GM12878 (cell line): ENCODE results near the gene PLEKHG4B. TPM values are rescaled to one million over a fixed set of nuclear protein-coding genes. Genes with fewer than 3 reads are reported as not detected.

Experiments
- ATAC-seq: fragments of 200-7000 bp; cut with Tn5 transposase; 3 replicates; pipeline ENCODE4 v1.9.1; 2020; ENCODE audit warnings: mild to moderate bottlenecking, moderate library complexity
- BruUV-seq: library from RNA; stranded (reverse); fragments of 400-500 nt; replicated peaks from 2 replicates; lab custom pipeline; 2021; lab: Mats Ljungman, UMichigan
- CTCF ChIA-PET: fragments of 300-600 bp; sonication (Branson Sonifier 250); formaldehyde crosslinking; extraction: SDS; loops from one replicate; lab custom pipeline; 2021; ENCODE audit warnings: inconsistent platforms; lab: Yijun Ruan, JAX
- POLR2A ChIA-PET: fragments of 350-600 bp; formaldehyde crosslinking; extraction: SDS; loops from one replicate; lab custom pipeline; 2021; ENCODE audit warnings: inconsistent platforms; lab: Charles Lee
- RAD21 ChIA-PET: fragments of 300-600 bp; sonication (Branson Sonifier 250); formaldehyde crosslinking; loops from one replicate; lab custom pipeline; 2023; ENCODE audit warnings: antibody characterized with exemption; ENCODE audit not compliant: unreplicated experiment; lab: Charles Lee
- SMC1A ChIA-PET: fragments of 300-600 bp; sonication (Branson Sonifier 250); formaldehyde crosslinking; loops from one replicate; lab custom pipeline; 2023; ENCODE audit not compliant: unreplicated experiment, uncharacterized antibody; lab: Charles Lee
- DNase-seq: peaks from one replicate; pipeline ENCODE4 v3.0.0-alpha.2; 2011; ENCODE audit warnings: low read depth, low spot score
- FAIRE-seq: peaks from 3 replicates; lab custom pipeline; 2011; peaks lifted over from hg19 to GRCh38; lab: Jason Lieb, UNC
- H2AFZ ChIP-seq: 2 replicates; pipeline ENCODE4 v1.6.0; 2011; ENCODE audit warnings: low read depth, low read length, control low read depth; ENCODE audit not compliant: control insufficient read depth
- H3K27ac ChIP-seq: 2 replicates; pipeline ENCODE4 v1.5.1; 2011; ENCODE audit warnings: control low read depth; ENCODE audit not compliant: control insufficient read depth, insufficient read depth
- H3K27me3 ChIP-seq, 2 experiments: replicated peaks in 1 of 2; 2 replicates each; pipeline versions ENCODE4 v1.6.0 to v1.6.1; 2011; ENCODE audit warnings: low read length in 1 of 2; ENCODE audit not compliant: control insufficient read depth in 2 of 2, insufficient read depth in 2 of 2
- H3K36me3 ChIP-seq, 2 experiments: 2 replicates each; pipeline ENCODE4 v1.5.1; 2011; ENCODE audit warnings: low read length in 1 of 2; ENCODE audit not compliant: control insufficient read depth in 2 of 2, insufficient read depth in 2 of 2
- H3K4me1 ChIP-seq: 2 replicates; pipeline ENCODE4 v1.6.1; 2011; ENCODE audit warnings: mild to moderate bottlenecking, low read length, moderate library complexity, mixed read lengths; ENCODE audit not compliant: control insufficient read depth, insufficient read depth
- H3K4me2 ChIP-seq: 2 replicates; pipeline ENCODE4 v1.6.0; 2011; ENCODE audit warnings: control low read depth; ENCODE audit not compliant: control insufficient read depth, insufficient read depth
- H3K4me3 ChIP-seq: fragments of 200-600 bp; sonication (generic); 2 replicates; pipeline ENCODE4 v1.5.1; 2016
- H3K79me2 ChIP-seq: 2 replicates; pipeline ENCODE4 v1.6.0; 2011; ENCODE audit warnings: low read length; ENCODE audit not compliant: control insufficient read depth, insufficient read depth
- H3K9ac ChIP-seq: 2 replicates; pipeline ENCODE4 v1.8.0; 2011; ENCODE audit warnings: low read length, control low read depth, mixed read lengths; ENCODE audit not compliant: control insufficient read depth, insufficient read depth
- H3K9me3 ChIP-seq: replicated peaks from 3 replicates; pipeline ENCODE4 v1.5.1; 2011; ENCODE audit warnings: mild to moderate bottlenecking, low read length; ENCODE audit not compliant: control insufficient read depth, insufficient read depth
- H4K20me1 ChIP-seq: 2 replicates; pipeline ENCODE4 v1.6.0; 2011; ENCODE audit not compliant: control insufficient read depth, insufficient read depth
- CHD4 ChIP-seq: fragments of 200-600 bp; sonication (generic); IDR thresholded peaks from 2 replicates; pipeline ENCODE4 v1.6.1; 2016; ENCODE audit warnings: mild to moderate bottlenecking
- FOXK2 ChIP-seq: fragments of 450-650 bp; IDR thresholded peaks from 2 replicates; pipeline ENCODE4 v1.6.1; 2017; ENCODE audit warnings: mild to moderate bottlenecking, moderate library complexity
- HSF1 ChIP-seq: fragments of 150-350 bp; IDR thresholded peaks from 2 replicates; pipeline ENCODE4 v1.6.1; 2014; ENCODE audit warnings: mild to moderate bottlenecking, low read depth, low read length
- KLF5 ChIP-seq: fragments of 450-650 bp; IDR thresholded peaks from 2 replicates; pipeline ENCODE4 v1.6.1; 2014; ENCODE audit warnings: mild to moderate bottlenecking; ENCODE audit not compliant: partially characterized antibody
- PBX3 ChIP-seq: IDR thresholded peaks from 2 replicates; pipeline ENCODE4 v1.6.1; 2011; ENCODE audit warnings: mild to moderate bottlenecking, low read depth, low read length, moderate library complexity; ENCODE audit not compliant: insufficient replicate concordance
- POLR2AphosphoS2 ChIP-seq: IDR thresholded peaks from 2 replicates; pipeline ENCODE4 v1.6.1; 2011; ENCODE audit warnings: low read depth, mild to moderate bottlenecking, low read length, improper control_type of control experiment, moderate library complexity
- RFX5 ChIP-seq: IDR thresholded peaks from 2 replicates; pipeline ENCODE4 v1.6.1; 2011; ENCODE audit warnings: low read depth, low read length, improper control_type of control experiment
- RUNX3 ChIP-seq: IDR thresholded peaks from 2 replicates; pipeline ENCODE4 v1.6.1; 2012; ENCODE audit warnings: low read length, inconsistent platforms
- SP1 ChIP-seq: IDR thresholded peaks from one replicate; pipeline ENCODE4 v1.6.1; 2011; ENCODE audit warnings: low read depth, low read length
- ZBTB33 ChIP-seq: fragments of 450-650 bp; IDR thresholded peaks from 2 replicates; pipeline ENCODE4 v1.6.1; 2017; ENCODE audit warnings: mild to moderate bottlenecking
- ZBTB40 ChIP-seq: fragments of 450-650 bp; IDR thresholded peaks from 2 replicates; pipeline ENCODE4 v1.6.1; 2016; ENCODE audit warnings: mild to moderate bottlenecking, moderate library complexity, borderline replicate concordance
- ZNF207 ChIP-seq: fragments of 450-650 bp; IDR thresholded peaks from 2 replicates; pipeline ENCODE4 v1.6.1; 2014; ENCODE audit warnings: antibody characterized with exemption, mild to moderate bottlenecking, borderline replicate concordance
- WGBS: methylation state at CpG from one replicate; pipeline ENCODE4 v1.1.6; 2016; ENCODE audit warnings: low lambda C conversion rate; ENCODE audit not compliant: insufficient replicate concordance, insufficient coverage; ENCODE audit errors: missing lambda C conversion rate; 5-methylcytosine and 5-hydroxymethylcytosine counted together
- in situ Hi-C: fragments of 300-500 bp; cut with MboI; formaldehyde crosslinking; loops from 9 replicates; pipeline ENCODE4 v1.14.3; 2018; ENCODE audit warnings: mixed read lengths
- intact Hi-C: fragments of 100-400 bp; cut with micrococcal nuclease; formaldehyde crosslinking; loops from one replicate; pipeline ENCODE4 v1.14.2; 2022; ENCODE audit not compliant: unreplicated experiment
- polyA plus RNA-seq, 11 experiments: library from polyadenylated mRNA; depleted of rRNA in 4 of 11; unstranded in 6 of 11; stranded (reverse) in 5 of 11; fragments of >200 nt; fragmentation: Nextera tagmentation in 4 of 11; fragmentation: Illumina TruSeq in 1 of 11; extraction: Ambion mirVana in 4 of 11; extraction: Trizol in 1 of 11; gene quantifications; 1 replicate in 1 of 11; 2 replicates in 10 of 11; pipeline versions ENCODE4 v1.2.1 to v1.2.3, GENCODE V29; 2011 to 2016; ENCODE audit warnings: inconsistent platforms in 2 of 11, missing spikeins in 2 of 11, low read depth in 1 of 11
- total RNA-seq, 4 experiments: library from RNA; depleted of rRNA in 3 of 4; stranded (reverse); fragments of >200 nt in 3 of 4; fragmentation: Illumina TruSeq in 1 of 4; extraction: Trizol in 1 of 4; gene quantifications; 2 replicates each; pipeline versions ENCODE4 v1.2.1 to v1.2.3, GENCODE V29; 2013 to 2021

Gene PLEKHG4B
- total and polyA plus RNA-seq, 10 of the 15 experiments (the other 5 are each of a cell fraction or from before 2014, with no cell fraction given) = under 0.01 to 0.05 (median 0.01) TPM; not detected in 6

GRCh38 chr5:77170-77501 is 14.8 kb upstream of the PLEKHG4B start (continued):
- no peak for TF ChIP-seq KLF5

- no peaks in the 10 kb centered on the region for H3K4me1 ChIP-seq
- SMC1A ChIA-PET = no interaction called here
- intact Hi-C loops = no loop called here
- CTCF ChIA-PET = no interaction called here
- ATAC-seq (no peak), DNase-seq (no peak), FAIRE-seq (no peak)
- no peaks in the 10 kb centered on the region for H3K9me3 ChIP-seq
- no peak overlapping the region for H3K27ac ChIP-seq
- 34% methylated on average over 10 of the region's 10 CpGs for WGBS
- no TSS peak for BruUV-seq
- in situ Hi-C loops = no loop called here
- TF ChIP-seq SP1 (no peak), FOXK2 (no peak), CHD4 (no peak), ZBTB33 (no peak), RFX5 (no peak), RUNX3 (no peak), POLR2AphosphoS2 (no peak), ZNF207 (no peak), ZBTB40 (no peak), PBX3 (no peak), HSF1 (no peak)
- H2AFZ ChIP-seq = no peak overlapping the region
- peaks cover 0 to 2% of the 10 kb centered on the region in 2 experiments; a peak in 1 of 4 replicates for H3K27me3 ChIP-seq
- H3K79me2 ChIP-seq = no peaks in the 10 kb centered on the region
- H3K36me3 ChIP-seq = no peaks in the 10 kb centered on the region
- no peak overlapping the region for H3K4me3 ChIP-seq
- no peak overlapping the region for H3K4me2 ChIP-seq
- no peaks in the 10 kb centered on the region for H4K20me1 ChIP-seq
- POLR2A ChIA-PET = no interaction called here
- H3K9ac ChIP-seq = no peak overlapping the region
- RAD21 ChIA-PET = no interaction called here
These were observed 14.4 kb upstream of the PLEKHG4B start for GRCh38 chr5:77546-77945.
